ENCODE data around the gene SGMS1. TPM values are rescaled to one million over a fixed set of nuclear protein-coding genes. Genes with fewer than 3 reads are reported as not detected.

The SGMS1 gene
- total and polyA plus RNA-seq, 2 experiments from 2014 or later: 15.0 to 34.7 TPM

- ATAC-seq (no peak), DNase-seq (ENCODE audit: low spot score) (no peak)
- Histone ChIP-seq H3K36me3 (ENCODE audit: insufficient read depth) (no peaks in the 10 kb centered on the region), H3K79me2 (replicated peaks; ENCODE audit: insufficient read depth) (peaks cover 54% of the 10 kb centered on the region), H3K27ac (ENCODE audit: low read depth) (no peak overlapping the region), H3K4me3 (no peak overlapping the region), H3K9me2 (ENCODE audit: insufficient read depth) (0 out of 2 replicates have a peak, but pooled peaks cover 2% of the 10 kb centered on the region), H3K4me1 (ENCODE audit: insufficient read depth) (no peaks in the 10 kb centered on the region; the same call in 1 of the 2 replicates), H3F3A (replicated peaks; ENCODE audit: low read depth) (no peaks in the 10 kb centered on the region), H2AFZ (no peak overlapping the region), H3K27me3 (ENCODE audit: insufficient read depth) (no peaks in the 10 kb centered on the region), H4K20me1 (replicated peaks; ENCODE audit: insufficient read depth) (no peaks in the 10 kb centered on the region), H3K4me2 (no peak overlapping the region)
- no peaks in the 10 kb centered on the region for H3K36me3 Mint-ChIP-seq (ENCODE audit: low read depth)
- peaks cover 19% of the 10 kb centered on the region for H3K4me1 Mint-ChIP-seq
- TF ChIP-seq ZNF331 (CRISPR knock-in tag; IDR thresholded peaks at IDR 0.05; ENCODE audit: low read depth) (no peak), ZNF114 (CRISPR knock-in tag; IDR thresholded peaks at IDR 0.05) (no peak), STAT1 (IDR thresholded peaks at IDR 0.05; ENCODE audit: unreplicated experiment) (no peak), EZH2 (IDR thresholded peaks at IDR 0.05; ENCODE audit: low read depth, unreplicated experiment) (no peak), CREB1 (CRISPR knock-in tag; IDR thresholded peaks at IDR 0.05; ENCODE audit: low read depth) (no peak), JUNB (IDR thresholded peaks at IDR 0.05; ENCODE audit: unreplicated experiment) (no peak), ETS1 (IDR thresholded peaks at IDR 0.05) (no peak)
- TF ChIP-seq, protein P1, sequence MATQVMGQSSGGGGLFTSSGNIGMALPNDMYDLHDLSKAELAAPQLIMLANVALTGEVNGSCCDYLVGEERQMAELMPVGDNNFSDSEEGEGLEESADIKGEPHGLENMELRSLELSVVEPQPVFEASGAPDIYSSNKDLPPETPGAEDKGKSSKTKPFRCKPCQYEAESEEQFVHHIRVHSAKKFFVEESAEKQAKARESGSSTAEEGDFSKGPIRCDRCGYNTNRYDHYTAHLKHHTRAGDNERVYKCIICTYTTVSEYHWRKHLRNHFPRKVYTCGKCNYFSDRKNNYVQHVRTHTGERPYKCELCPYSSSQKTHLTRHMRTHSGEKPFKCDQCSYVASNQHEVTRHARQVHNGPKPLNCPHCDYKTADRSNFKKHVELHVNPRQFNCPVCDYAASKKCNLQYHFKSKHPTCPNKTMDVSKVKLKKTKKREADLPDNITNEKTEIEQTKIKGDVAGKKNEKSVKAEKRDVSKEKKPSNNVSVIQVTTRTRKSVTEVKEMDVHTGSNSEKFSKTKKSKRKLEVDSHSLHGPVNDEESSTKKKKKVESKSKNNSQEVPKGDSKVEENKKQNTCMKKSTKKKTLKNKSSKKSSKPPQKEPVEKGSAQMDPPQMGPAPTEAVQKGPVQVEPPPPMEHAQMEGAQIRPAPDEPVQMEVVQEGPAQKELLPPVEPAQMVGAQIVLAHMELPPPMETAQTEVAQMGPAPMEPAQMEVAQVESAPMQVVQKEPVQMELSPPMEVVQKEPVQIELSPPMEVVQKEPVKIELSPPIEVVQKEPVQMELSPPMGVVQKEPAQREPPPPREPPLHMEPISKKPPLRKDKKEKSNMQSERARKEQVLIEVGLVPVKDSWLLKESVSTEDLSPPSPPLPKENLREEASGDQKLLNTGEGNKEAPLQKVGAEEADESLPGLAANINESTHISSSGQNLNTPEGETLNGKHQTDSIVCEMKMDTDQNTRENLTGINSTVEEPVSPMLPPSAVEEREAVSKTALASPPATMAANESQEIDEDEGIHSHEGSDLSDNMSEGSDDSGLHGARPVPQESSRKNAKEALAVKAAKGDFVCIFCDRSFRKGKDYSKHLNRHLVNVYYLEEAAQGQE (IDR thresholded peaks at IDR 0.05; ENCODE audit: unreplicated experiment): no peak
- no peak overlapping the region for H3K4me3 Mint-ChIP-seq
- H3K9me3 Mint-ChIP-seq: no peaks in the 10 kb centered on the region
- peaks cover 10% of the 10 kb centered on the region for H3K27me3 Mint-ChIP-seq (ENCODE audit: insufficient read depth, low read depth, poor library complexity)
- no peak overlapping the region for H3K27ac Mint-ChIP-seq
Measured at GRCh38 chr10:50538555-50539398, 85.0 kb downstream of the SGMS1 start.

- Histone ChIP-seq H3K9me2 (ENCODE audit: insufficient read depth) (0 out of 2 replicates have a peak, but pooled peaks cover under 1% of the 10 kb centered on the region), H3K4me2 (no peak overlapping the region), H3K27ac (ENCODE audit: low read depth) (no peak overlapping the region), H3K27me3 (ENCODE audit: insufficient read depth) (no peaks in the 10 kb centered on the region), H2AFZ (no peak overlapping the region), H3K36me3 (ENCODE audit: insufficient read depth) (no peaks in the 10 kb centered on the region), H3K79me2 (replicated peaks; ENCODE audit: insufficient read depth) (peaks cover 38% of the 10 kb centered on the region), H3K4me3 (no peak overlapping the region), H3F3A (replicated peaks; ENCODE audit: low read depth) (no peaks in the 10 kb centered on the region), H4K20me1 (replicated peaks; ENCODE audit: insufficient read depth) (no peaks in the 10 kb centered on the region; the same call in 1 of the 2 replicates), H3K4me1 (ENCODE audit: insufficient read depth) (no peaks in the 10 kb centered on the region; the same call in 1 of the 2 replicates)
- ATAC-seq (no peak), DNase-seq (ENCODE audit: low spot score) (no peak)
- Mint-ChIP-seq H3K36me3 (ENCODE audit: low read depth) (no peaks in the 10 kb centered on the region), H3K27me3 (ENCODE audit: insufficient read depth, low read depth, poor library complexity) (peaks cover 10% of the 10 kb centered on the region), H3K4me3 (no peak overlapping the region), H3K9me3 (no peaks in the 10 kb centered on the region), H3K27ac (no peak overlapping the region), H3K4me1 (peaks cover 6% of the 10 kb centered on the region)
- TF ChIP-seq NANOG (IDR thresholded peaks at IDR 0.05; ENCODE audit: borderline replicate concordance): no peak
- no peak for TF ChIP-seq CREB1 (CRISPR knock-in tag; IDR thresholded peaks at IDR 0.05; ENCODE audit: low read depth)
- TF ChIP-seq JUNB (IDR thresholded peaks at IDR 0.05; ENCODE audit: unreplicated experiment): no peak
- no peak for TF ChIP-seq ZNF114 (CRISPR knock-in tag; IDR thresholded peaks at IDR 0.05)
- TF ChIP-seq ZNF331 (CRISPR knock-in tag; IDR thresholded peaks at IDR 0.05; ENCODE audit: low read depth): no peak
Measured at GRCh38 chr10:50536617-50537240, 87.0 kb downstream of the SGMS1 start.
